HG02798 (cell line): ENCODE measurements around the gene PCNX2.
"Not testable (repeated sequence)": the region's sequence is repeated elsewhere in the genome, so short reads cannot be mapped to it uniquely, and the experiment has no call there.

Experiments used
- ATAC-seq: cut with Tn5 transposase; IDR thresholded peaks from one replicate; pipeline ENCODE4 v1.9.1; 2021; ENCODE audit warnings: mild to moderate bottlenecking; ENCODE audit not compliant: unreplicated experiment, poor library complexity

PCNX2 gene

DNA sequence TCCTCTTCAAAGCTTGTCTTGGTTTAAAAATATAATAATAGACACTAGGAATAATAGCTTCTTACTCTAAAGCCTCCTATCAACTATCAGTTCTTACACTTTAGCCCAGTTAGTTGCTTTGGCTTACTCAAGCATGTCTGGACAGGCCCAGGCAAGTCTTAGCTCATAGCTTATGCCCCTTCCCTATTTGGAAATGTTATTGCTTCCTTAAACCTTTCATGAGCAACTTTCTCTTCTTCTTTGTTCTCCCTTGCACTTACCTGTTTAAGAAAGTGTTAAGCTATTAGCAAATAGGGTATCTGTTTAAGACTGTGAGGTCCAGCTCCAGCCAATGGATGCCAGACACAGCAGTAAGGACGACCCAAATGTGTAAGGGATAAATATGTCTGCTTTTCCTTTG lies 115.9 kb downstream of the PCNX2 start:
- not testable (repeated sequence) for ATAC-seq

DNA sequence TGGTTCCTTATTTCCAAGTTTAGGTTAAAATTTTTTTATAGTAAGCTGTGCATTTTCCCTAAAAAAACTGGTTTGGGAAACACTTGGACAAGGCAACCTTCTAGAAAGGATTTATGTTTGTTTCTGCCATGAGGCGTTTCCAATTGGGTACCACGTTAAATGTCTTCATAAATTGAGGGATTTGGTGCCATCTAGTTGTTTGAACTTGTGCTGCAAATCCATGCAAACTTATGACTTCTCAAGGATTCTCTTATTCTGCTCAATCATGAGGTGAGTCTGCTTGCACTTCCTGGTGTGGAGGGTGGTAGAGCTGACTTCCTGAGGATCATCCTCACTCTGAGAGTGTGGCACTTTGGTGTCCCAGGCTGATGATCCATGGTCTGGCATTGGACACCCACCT lies 123.3 kb downstream of the PCNX2 start:
- ATAC-seq: no peak

DNA sequence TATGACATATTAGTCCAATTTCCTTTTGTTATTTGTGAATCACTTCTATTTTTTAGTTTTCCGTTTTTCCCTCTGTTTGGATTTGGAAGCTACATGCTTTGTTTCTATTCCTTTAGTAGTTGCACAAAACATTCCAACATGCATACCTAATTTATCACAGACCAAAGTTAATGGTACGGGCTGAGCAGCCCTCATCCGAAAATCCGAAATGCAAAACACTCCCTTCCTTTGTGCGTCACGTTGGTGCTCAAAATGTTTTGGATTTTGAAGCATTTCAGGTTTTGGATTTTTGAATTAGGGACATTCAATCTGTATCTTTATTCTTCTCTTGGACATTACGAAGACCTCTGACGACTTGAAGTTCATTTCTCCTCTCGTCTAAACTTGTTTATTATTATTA lies 124.8 kb downstream of the PCNX2 start:
- no peak for ATAC-seq

DNA sequence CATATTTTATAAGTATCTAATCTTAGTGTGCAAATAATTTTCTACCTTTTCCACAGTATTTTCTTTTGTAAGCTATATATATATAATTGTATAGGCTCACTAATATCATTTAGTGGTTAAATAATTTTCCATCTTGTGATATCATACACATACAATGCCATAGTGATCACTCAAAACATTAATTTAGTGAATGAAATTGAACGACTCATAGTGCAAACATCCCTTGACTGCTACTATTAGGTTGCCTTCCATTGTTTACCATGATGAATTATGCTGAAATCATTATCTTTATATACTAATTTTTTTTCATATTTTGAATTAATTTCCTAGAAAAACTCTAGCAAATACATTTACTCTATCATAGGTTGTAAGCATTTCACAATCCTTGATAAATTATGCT lies 127.1 kb downstream of the PCNX2 start:
- no peak for ATAC-seq

DNA sequence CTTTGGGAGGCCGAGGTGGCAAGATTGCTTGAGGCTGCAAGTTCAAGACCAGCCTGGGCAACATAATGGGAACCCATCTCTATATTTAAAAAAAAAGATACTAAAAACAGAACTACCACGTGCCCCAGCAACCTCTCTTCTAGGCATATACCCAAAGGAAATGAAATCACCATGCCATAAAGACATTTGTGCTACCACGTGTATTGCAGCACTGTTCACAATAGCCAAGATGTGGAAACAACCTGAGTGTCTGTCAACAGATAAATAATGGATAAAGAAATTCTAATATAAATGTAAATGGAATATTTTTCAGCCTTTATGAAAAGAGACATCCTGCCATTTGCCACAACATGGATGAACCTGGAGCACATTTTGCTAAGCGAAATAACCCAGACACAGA lies 128.6 kb downstream of the PCNX2 start:
- no peak for ATAC-seq

DNA sequence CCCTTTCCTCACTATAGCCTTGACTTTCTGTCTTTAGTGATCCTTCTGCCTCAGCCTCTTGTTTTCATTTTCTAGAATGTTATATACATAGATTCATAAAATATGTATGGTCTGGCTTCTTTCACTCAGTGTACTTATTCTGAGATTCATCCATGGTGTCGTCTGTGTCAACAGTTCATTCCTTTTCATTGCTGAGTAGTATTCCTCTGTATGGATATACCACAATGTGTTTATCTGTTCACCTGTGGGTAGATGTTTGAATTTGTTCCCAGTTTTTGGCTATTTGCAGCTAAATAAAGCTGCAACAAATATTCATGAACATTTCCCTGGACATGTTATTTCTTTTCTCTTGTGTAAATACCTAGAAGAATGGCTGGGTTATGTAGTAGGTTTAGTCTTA lies 131.8 kb downstream of the PCNX2 start:
- no peak for ATAC-seq

DNA sequence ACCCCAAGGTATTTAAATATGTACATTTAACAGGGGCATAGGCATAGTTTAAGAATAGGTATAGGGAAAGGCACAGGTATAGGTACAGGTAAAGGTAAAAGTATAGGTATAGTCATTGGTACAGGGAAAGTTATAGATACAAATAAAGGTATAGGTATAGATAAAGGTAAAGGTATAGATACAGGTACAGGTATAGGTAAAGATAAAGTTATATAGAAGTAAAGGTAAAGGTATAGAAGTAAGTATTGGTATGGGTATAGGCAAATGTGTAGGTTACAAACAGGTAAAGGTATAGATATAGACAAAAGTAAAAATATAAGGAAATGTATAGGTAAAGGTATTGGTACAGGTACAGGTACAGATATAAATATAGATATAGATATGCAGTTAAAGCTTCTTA lies 137.2 kb downstream of the PCNX2 start:
- ATAC-seq: no peak

DNA sequence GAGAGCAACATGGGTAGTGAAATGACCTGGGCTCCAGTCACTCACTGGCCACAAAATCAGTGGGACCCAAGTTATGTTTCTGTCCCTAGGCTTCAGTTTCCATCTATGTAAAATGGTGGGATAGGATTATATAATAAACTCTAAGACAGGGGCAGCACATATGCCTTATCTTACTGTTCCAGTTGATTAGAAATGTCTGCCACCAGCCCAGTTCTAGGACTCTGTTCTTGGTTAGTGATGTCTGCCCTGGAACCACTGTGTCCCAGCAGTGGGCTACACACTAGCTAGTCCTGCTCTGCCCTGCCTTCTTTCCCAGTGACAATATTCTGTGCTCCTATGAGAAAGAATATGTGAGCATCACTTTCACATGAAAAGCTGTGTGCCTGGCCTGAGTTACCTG lies 138.3 kb downstream of the PCNX2 start:
- no peak for ATAC-seq

DNA sequence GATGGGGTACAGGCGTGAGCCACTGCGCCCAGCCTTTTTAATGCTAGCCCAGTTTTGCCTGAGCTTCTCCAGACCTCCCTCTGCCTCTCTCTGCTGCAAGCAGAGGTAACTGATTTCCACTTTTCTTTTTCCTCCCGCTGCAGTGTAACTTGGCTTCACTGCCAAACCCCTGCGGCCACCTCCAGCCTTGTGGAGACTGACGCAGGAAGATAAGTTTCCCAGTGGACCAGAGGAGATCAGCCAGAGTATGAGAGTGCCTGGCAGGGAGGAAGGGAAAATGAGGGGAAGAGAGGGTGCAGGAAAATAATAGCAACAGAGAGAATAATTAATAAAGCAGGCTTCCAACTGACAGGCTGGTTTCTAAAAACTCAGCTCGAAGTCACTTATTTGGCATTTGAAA lies 143.7 kb downstream of the PCNX2 start:
- ATAC-seq: no peak

DNA sequence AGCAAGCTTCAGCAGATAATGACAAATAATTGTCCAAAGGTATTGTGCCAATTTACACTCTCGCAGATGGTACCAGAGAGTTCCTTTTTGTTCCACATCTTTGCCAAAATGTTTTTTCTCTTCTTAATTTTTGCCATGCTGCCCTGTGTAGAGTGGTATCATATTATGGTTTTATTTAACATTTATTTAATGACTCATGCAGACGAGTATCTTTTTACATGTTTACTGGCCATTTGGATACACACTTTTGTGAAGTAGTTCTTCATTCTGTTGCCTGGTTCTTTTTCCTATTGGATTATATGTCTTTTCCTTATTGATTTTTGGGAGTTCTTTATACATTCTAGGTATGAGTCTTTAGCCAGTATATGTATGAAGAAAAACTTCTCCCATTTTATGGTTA lies 151.1 kb downstream of the PCNX2 start:
- ATAC-seq: no peak

DNA sequence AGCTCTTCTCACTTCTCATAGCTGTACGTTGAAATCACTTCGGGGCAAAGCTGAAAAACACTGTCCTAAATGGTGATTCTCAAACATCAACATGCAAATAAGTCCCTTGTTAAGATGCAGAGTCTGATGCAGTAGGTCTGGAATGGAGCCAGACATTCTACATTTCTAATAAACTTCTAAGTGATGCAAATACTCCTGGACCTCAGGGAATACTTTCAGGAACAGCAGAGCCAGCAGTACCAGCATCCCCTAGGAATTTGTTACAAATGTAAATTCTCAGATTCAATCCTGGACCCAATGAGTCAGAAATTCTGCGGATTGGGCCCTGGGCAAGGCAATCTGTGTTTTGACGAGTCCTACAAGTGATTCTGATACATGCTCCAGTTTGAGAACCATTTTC lies 152.3 kb downstream of the PCNX2 start:
- no peak for ATAC-seq

DNA sequence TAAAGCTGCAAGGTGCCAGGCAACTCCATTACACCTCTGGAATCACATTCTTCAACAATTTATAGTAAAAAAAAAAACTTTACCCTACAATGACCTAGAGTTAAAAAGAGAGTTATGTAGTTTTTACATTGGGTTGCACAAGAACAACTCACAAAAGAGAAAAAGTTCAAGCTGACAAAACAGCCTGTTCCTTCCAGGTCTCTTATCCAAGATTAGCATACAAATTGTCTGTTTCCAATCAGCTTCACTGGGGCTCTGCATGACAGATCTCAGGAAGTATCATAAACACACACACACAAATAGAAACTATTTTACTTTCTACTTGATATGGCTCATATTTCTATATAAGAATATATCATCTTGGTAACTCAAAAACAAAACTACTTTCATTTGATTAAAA lies 154.6 kb downstream of the PCNX2 start:
- no peak for ATAC-seq

DNA sequence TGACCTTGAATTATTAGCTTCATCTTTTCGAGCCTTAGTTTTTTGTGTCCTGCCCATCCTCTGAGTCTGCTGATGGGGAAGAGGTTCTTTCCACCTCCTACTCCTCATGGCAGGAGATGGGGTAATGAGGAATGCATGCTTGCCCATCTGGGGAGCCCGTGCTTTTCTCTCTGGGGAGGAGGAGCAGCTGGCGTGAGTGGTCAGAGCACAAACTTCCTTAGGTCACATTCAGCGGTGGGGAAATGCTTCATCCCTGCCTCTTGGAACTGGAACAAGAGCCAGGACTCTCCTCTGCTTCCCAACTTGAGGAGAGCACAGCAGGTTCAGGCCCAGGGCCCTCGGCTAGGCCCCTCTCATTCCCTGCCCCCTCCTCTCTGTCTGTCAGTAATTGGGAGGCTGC lies 155.0 kb downstream of the PCNX2 start:
- no peak for ATAC-seq

DNA sequence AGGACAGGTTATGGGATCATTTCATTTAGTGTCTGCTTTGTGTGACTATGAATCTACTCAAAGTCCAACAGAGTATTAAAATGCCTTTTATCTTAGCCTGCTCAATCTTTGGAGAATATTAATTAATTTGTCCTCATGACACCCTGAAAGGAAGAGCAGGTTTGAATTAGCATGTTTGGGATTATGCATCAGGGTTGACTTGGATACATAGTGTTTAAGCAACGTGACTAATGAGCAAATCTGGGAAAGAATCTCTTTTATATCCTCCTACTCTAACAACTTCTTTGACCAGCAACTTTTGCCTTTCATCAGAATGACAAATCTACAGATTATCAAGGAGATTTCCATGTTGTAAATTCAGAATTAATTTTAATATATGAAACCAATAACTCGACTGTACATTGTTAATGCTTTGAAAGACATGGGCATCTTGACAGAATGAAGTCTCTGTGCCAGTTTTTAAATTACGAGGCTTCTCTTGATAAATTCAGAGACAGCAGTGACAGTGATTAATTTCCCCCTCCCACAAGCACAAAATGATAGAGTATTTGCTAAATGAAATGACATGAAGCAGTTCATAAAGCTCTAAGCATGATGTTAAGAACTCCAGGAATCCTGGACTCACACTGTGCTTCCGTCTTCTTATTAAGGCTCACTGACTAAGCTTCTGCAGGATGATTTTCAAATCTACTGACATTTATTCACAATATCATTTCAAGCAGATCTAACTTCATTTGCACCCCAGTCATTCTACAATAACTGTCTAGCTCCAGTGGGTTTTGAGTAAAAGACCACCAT lies 156.5 kb downstream of the PCNX2 start:
- no peak for ATAC-seq

DNA sequence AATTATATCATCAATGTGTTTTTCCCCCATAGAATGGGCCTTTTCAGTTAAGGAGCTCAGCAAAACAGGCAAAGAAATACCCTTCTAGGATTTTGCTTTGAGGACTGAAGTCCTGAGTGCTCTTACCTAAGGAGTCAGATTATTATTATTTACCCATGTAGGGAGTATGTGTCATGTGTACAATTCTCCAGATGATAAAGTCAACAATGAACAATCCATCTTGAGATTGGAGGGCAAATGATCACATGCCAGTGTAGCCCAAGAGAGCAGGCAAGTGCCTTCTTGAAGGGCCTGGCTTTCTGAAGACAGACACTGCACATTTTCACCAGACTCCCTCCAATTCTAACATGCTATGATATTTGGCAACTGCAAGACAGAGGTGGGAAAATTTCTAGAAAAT lies 159.7 kb downstream of the PCNX2 start:
- no peak for ATAC-seq

DNA sequence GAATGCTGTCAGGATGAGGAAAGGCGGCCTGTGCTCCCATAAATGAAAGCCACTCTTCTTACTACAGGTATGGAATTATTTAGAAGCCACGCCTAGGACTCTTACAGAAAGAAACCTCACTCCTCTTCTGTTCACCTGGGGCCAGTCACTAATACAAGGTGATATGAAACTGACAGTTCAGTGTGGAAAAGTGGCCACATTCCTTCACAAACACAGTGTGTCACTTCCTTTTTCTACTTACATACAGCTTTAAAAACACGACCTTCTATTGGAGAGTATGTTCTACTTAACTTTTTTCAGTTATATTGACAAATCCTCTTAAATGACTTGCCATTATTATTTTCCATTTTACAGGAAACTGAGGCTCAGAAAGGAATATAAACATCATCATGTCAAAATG lies 163.1 kb downstream of the PCNX2 start:
- ATAC-seq: no peak

DNA sequence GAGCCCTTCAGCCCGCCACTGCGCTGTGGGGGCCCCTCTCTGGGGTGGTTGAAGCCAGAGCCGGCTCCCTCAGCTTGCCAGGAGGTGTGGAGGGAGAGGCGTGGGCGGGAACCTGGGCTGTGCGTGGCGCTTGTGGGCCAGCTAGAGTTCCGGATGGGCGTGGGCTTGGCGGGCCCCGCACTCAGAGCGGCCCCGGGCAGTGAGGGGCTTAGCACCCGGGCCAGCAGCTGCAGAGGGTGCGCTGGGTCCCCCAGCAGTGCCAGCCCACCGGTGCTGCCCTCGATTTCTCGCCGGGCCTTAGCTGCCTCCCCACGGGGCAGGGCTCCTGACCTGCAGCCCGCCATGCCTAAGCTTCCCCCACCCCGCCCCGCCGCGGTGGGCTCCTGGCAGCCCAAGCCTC lies 166.5 kb downstream of the PCNX2 start:
- ATAC-seq: not testable (repeated sequence)

DNA sequence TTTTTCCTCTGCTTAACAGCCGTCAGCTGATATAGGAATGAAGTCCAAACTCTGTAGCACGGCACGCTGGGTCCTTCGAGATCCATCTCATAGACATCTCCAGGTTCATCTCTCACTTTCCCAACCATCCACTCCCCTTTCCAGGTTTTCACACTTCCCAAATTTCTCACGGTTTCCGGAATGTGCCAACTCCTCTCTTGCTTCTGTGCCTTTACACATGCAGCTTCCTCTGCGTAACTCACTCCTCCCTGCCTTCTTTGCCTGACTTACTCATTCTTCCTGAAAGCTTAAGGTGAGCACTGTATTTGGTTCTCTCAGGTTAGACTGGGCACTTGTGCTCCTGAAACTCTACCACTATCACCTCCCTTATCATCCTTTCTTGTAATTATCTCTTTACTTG lies 168.4 kb downstream of the PCNX2 start:
- ATAC-seq: no peak

DNA sequence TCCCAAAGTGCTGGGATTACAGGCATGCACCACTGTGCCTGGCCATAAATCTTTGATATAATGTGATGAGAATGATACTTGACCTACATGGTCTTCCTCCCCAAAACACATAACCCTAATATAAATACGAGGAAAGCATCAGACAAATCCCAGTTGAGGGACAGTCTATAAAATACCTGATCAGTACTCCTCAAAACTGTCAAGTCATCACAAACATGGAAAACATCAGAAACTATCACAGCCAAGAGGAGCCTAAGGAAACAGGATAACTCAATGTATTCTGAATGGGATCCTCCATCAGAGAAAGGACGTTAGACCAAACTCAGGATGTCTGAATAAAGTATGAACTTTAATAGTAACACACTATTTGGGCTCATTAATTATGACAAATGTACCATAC lies 172.7 kb downstream of the PCNX2 start:
- no peak for ATAC-seq

DNA sequence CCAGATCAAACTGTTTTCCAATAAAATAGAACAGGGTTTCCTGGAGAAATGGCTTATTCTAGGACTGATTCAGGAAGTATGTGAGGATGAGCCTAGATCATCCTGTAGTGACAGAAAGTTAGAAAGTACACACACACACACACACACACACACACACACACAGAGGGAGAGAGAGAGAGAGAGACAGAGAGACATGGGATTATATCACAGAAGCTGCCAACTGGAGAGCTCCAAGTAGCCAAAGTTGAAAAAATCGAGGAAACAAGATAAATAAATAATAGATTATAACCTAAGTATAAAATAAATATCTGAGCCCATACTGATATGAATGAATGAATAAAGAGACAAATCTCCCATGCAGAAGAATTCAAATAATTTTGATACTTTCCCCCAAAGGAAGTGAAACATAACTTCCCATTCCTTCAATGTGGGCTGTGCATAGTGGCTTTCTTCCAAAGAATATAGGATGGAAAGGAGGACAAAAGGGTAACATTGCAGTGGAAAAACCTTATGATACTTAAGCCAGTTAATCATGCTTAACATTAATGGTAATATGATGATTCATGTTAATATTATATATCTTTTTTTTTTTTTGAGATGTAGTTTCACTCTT lies 173.5 kb downstream of the PCNX2 start:
- no peak for ATAC-seq

DNA sequence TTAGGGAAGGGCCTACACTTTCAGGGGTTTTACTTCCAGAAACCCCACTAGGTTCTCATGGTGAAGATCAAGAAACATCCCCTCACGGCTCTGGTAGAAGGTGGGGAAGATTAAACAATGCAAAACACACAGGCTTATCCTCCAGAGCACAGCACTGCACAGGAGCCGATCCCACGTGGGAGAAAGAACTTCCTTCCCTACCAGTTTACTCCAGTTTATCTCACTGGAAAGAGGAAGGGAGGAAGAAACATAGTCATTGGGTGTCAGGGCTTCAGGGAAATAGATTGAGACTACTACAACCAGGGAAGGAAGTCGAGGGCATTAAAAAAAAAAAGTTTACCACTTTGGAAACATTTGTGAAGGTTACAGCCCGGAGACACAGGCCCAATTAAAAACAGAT lies 180.7 kb downstream of the PCNX2 start:
- no peak for ATAC-seq

DNA sequence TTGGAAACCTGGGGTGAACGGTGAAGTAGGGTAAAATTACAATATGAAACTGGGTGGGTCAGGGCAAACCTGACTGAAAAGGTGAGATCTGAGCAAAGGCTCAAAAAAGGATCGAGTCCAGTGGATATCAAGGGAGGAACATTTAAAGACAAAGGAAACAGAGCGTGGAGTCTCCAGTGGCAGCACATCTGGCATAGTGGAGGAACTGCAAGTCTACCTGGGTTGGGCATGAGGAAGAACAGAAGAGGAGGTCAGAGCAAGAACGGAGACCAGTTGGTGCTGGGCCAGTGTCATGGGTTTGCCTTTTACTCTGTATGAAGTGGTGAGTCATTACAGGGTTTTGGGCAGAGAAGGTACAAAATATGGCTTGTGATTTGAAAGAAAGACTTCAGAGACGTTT lies 181.4 kb downstream of the PCNX2 start:
- no peak for ATAC-seq
